Psoas muscle (tissue), 8 donors: Measurements from ENCODE around the gene ATP9B. TPM values are rescaled to one million over a fixed set of nuclear protein-coding genes. Genes with fewer than 3 reads are reported as not detected.

Experiments used
- ATAC-seq, 4 donors: fragments of 200-7000 bp; cut with Tn5 transposase; one replicate each; pipeline ENCODE4 v1.9.1; 2020; ENCODE audit warnings: moderate library complexity in 3 of 4, mild to moderate bottlenecking in 2 of 4
- DNase-seq, 2 donors: peaks; one replicate each; pipeline ENCODE4 v3.0.0-alpha.2; 2020
- H3K27ac ChIP-seq: fragments of 200-600 bp; one replicate; pipeline ENCODE4 v1.8.0; 2022
- H3K27me3 ChIP-seq, 3 donors: fragments of 200-600 bp in 1 of 3; one replicate each; pipeline versions ENCODE4 v1.6.1 to v1.8.0; 2013 to 2022; ENCODE audit warnings: low read length in 2 of 3, mild to moderate bottlenecking in 2 of 3, moderate library complexity in 1 of 3; ENCODE audit not compliant: insufficient read depth in 3 of 3
- H3K36me3 ChIP-seq, 2 donors: fragments of 200-600 bp in 1 of 2; one replicate each; pipeline versions ENCODE4 v1.6.1 to v1.8.0; 2013 to 2022; ENCODE audit warnings: low read depth in 1 of 2, mild to moderate bottlenecking in 1 of 2, moderate library complexity in 1 of 2; ENCODE audit not compliant: insufficient read depth in 1 of 2
- H3K4me1 ChIP-seq: fragments of 200-600 bp; one replicate; pipeline ENCODE4 v1.8.0; 2022
- H3K4me3 ChIP-seq: fragments of 200-600 bp; one replicate; pipeline ENCODE4 v1.8.0; 2022; ENCODE audit warnings: mild to moderate bottlenecking
- H3K9me3 ChIP-seq: fragments of 200-600 bp; one replicate; pipeline ENCODE4 v1.8.0; 2022
- WGBS, 3 donors: extraction: QIAGEN DNeasy Blood & Tissue Kit; methylation state at CpG; one replicate each; pipeline versions ENCODE4 v1.1.6 to v1.1.7; 2013; 5-methylcytosine and 5-hydroxymethylcytosine counted together
- intact Hi-C, 2 donors: fragments of 100-400 bp; cut with DNase I; formaldehyde crosslinking; loops; one replicate each; pipeline versions ENCODE4 v1.11.0 to v1.14.2; 2022
- polyA plus RNA-seq, 3 donors: library from polyadenylated mRNA; stranded (reverse); fragments of 200-250 nt; gene quantifications; one replicate each; pipeline ENCODE4 v1.2.3, GENCODE V29; 2013
- total RNA-seq, 4 donors: library from RNA; stranded (reverse); fragmentation: NEBNext Ultra II Directional in 2 of 4; extraction: Animal tissue kit (Norgen Biotek cat#: 25700) in 2 of 4; gene quantifications; one replicate each; pipeline versions ENCODE4 v1.2.1 to v1.2.4, GENCODE V29; 2021 to 2023
- TF ChIP-seq, protein P1 (sequence below): fragments of 200-600 bp; IDR thresholded peaks from one replicate; pipeline ENCODE4 v1.8.0; 2022; ENCODE audit warnings: antibody characterized with exemption
- donor health status: healthy with polysubstance abuse.
- donor health status: DM: no; HTN: no; CAD: no; lungs with moderate emphysema.
- donor health status: Bipolar disorder and iron deficiency.
- donor health status: healthy.
- donor health status: DM: yes; HTN: yes; CAD: no.
- donor health status: DM: no; HTN: no; CAD: no.
- donor health status: DM: no; HTN: no; CAD: no.
- donor health status: DM: yes; HTN: yes; CAD: no.

The ATP9B gene
- total and polyA plus RNA-seq, 7 donors, result 5.0 to 22.1 (median 9.8) TPM

DNA sequence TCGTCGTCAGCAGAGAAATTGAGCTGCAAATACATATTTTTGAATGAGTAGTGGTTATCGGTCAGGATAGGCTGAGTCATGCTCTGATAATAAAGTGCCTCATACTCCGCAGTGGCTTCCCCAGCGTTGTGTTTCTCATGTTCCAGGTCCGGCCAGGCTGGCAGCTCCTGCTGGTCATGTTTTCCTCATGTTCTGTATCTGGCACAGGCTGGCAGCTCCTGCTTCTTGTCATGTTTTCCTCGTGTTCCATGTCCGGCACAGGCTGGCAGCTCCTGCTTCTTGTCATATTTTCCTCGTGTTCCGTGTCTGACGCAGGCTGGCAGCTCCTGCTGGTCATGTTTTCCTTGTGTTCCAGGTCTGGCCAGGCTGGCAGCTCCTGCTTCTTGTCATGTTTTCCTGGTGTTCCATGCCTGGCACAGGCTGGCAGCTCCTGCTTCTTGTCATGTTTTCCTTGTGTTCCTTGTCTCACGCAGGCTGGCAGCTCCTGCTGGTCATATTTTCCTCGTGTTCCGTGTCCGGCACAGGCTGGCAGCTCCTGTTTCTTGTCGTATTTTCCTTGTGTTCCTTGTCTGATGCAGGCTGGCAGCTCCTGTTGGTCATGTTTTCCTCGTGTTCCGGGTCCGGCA lies 148.9 kb downstream of the ATP9B start:
- Histone ChIP-seq H3K9me3 (no peaks in the 10 kb centered on the region), H3K4me1 (peaks cover 10% of the 10 kb centered on the region), H3K27me3 (no peaks in the 10 kb centered on the region), H3K27ac (peak overlapping the region; percentile 87), H3K4me3 (peak overlapping the region; percentile 61), H3K36me3 (no peaks in the 10 kb centered on the region)
- TF ChIP-seq, protein P1, sequence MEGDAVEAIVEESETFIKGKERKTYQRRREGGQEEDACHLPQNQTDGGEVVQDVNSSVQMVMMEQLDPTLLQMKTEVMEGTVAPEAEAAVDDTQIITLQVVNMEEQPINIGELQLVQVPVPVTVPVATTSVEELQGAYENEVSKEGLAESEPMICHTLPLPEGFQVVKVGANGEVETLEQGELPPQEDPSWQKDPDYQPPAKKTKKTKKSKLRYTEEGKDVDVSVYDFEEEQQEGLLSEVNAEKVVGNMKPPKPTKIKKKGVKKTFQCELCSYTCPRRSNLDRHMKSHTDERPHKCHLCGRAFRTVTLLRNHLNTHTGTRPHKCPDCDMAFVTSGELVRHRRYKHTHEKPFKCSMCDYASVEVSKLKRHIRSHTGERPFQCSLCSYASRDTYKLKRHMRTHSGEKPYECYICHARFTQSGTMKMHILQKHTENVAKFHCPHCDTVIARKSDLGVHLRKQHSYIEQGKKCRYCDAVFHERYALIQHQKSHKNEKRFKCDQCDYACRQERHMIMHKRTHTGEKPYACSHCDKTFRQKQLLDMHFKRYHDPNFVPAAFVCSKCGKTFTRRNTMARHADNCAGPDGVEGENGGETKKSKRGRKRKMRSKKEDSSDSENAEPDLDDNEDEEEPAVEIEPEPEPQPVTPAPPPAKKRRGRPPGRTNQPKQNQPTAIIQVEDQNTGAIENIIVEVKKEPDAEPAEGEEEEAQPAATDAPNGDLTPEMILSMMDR, result no peak
- DNase-seq, result peak; percentile 40 to 82
- intact Hi-C loops, result loop anchor here (10.0 kb wide), 2 partner anchors 57 to 153 kb away; partner anchors contain the start of gene ATP9B (in 2 of the 2)
- WGBS, 3 donors, result 34 to 52% (median 35%) methylated on average over 19 of the region's 19 CpGs
- ATAC-seq, result peak; percentile 91 to 96 (median 94)

DNA sequence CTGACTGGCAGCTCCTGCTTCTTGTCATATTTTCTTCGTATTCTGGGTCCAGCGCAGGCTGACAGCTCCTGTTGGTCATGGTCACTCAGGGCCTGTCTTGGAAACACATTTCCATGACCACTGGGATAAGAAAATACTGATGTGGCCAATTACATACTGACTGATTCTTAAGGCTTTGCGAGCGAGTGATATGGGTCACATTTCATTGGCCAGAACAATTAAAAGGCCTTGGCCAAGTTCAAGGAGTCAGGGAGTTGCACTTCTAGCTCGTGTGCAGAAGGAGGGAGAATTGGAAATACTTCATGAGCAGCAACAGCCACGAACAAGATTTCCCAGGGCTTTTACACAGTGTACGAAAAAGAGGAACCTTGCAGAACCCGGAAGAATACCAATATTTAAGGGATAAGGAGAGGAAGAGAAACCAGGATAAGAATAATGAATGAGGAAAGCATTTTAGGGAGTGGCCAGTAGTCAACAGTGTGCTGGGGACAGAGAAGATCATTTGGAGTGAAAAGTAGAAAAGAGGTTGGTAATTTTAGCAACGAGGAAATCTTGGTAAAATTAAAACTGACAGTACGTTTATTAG lies 149.5 kb downstream of the ATP9B start:
- Histone ChIP-seq H3K36me3 (no peaks in the 10 kb centered on the region), H3K9me3 (no peaks in the 10 kb centered on the region), H3K4me1 (peaks cover 10% of the 10 kb centered on the region), H3K27me3 (no peaks in the 10 kb centered on the region), H3K4me3 (peak overlapping the region; percentile 61), H3K27ac (peak overlapping the region; percentile 87)
- DNase-seq, result no peak
- intact Hi-C loops, result loop anchor here (10.0 kb wide), 2 partner anchors 56 to 154 kb away; partner anchors contain the start of gene ATP9B (in 2 of the 2)
- ATAC-seq, result peak; percentile 23 to 65 (median 46)
- WGBS, 3 donors, result 44 to 57% (median 52%) methylated on average over 10 of the region's 10 CpGs
- TF ChIP-seq, protein P1, result no peak

DNA sequence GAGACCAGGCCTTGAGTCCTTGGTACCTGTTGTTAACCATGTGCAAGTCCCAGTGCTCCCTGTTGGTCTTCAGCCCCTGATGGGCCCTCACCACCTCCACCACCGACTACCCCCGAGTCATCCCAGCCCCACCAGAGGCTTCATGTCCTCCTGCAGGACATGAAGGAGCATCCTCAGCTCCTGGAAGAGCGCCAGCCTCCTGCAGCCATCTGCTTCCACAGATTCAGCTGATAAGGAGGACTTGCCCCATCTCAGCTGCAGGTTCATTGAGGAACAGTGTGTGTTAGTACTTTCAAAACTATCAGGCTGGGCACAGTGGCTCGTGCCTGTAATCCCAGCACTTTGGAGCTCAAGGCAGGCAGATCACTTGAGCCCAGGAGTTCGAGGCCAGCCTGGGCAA lies 151.9 kb downstream of the ATP9B start:
- peaks cover 10% of the 10 kb centered on the region for H3K4me1 ChIP-seq
- TF ChIP-seq, protein P1, result no peak
- H3K9me3 ChIP-seq, result no peaks in the 10 kb centered on the region
- WGBS, 3 donors, result 94 to 97% (median 95%) methylated on average over 5 of the region's 5 CpGs
- intact Hi-C loops, result no loop called here
- no peak overlapping the region for H3K4me3 ChIP-seq
- no peak overlapping the region for H3K27ac ChIP-seq
- DNase-seq, result no peak
- no peaks in the 10 kb centered on the region for H3K36me3 ChIP-seq
- H3K27me3 ChIP-seq, result no peaks in the 10 kb centered on the region
- ATAC-seq, result no peak

DNA sequence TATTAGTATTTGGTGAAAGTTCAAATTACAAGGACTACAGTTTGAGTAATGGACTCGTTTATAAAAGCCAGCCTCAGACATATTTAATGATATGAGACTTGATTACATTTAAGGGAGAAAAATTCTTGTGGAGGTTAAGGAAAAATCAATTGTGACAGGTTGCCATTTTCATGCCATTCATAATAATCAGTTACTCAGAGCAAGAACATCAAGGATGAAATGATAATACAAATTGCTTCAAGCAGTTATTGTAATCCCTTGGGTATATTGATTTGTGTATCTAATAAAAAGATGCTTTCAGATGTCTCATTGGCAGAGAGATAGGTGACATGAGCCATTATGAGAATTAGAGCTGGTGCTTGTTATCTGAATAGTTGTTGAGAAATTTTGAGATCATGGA lies 153.6 kb downstream of the ATP9B start:
- H3K27ac ChIP-seq, result no peak overlapping the region
- DNase-seq, result no peak
- WGBS, 3 donors, result 88 to 93% (median 91%) methylated on average over 1 of the region's 1 CpG

More for the DNA sequence above, 153.6 kb downstream of the ATP9B start:
- intact Hi-C loops, result no loop called here
- H3K9me3 ChIP-seq, result no peaks in the 10 kb centered on the region
- peaks cover 10% of the 10 kb centered on the region for H3K4me1 ChIP-seq
- no peaks in the 10 kb centered on the region for H3K36me3 ChIP-seq
- H3K4me3 ChIP-seq, result no peak overlapping the region
- TF ChIP-seq, protein P1, result no peak
- H3K27me3 ChIP-seq, result no peaks in the 10 kb centered on the region
- no peak for ATAC-seq
